ENCODE measurements around the gene TLE1. TPM values are rescaled to one million over a fixed set of nuclear protein-coding genes. Genes with fewer than 3 reads are reported as not detected.

TLE1 gene
- total and polyA plus RNA-seq, 10 of the 15 experiments (the other 5 are each of a cell fraction or from before 2014, with no cell fraction given): 0.04 to 0.23 (median 0.10) TPM; not detected in 6

DNA sequence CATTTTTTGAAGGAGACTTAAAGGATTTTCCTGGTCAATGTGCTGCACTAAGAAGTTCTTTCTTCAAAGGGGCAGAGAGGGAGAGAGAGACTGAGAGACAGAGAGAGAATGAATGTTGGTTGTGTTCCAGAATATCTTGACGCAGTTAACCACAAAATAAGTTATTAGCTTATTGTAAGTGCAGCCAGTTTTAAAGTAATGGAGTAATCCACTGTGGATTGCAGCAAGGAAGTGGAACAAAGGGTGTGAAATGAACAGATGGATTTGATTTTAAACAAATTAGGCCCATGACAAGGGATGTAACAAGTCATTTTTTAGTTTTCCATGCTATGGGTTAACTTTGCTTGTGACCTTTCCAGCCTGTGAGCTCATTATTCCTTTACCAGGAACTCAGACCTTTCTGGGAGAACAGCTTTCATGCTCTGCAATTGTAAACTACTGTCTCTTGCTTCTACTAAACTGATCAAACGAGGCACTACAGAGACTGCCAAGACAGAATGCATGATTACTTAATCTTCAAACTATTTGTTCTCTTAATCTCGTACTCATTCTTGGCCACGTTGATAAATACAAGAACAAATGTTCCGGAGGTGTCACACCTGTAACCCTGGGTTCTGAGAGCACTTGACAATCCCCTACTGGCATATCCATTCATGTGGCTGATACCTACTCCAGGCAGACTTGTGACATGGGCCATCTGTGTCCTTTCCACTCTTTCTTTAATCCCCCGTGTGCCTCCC lies 131.1 kb downstream of the TLE1 start (continued):
- no peak for TF ChIP-seq NR2F1 (conservative IDR thresholded peaks at IDR 0.05)

DNA sequence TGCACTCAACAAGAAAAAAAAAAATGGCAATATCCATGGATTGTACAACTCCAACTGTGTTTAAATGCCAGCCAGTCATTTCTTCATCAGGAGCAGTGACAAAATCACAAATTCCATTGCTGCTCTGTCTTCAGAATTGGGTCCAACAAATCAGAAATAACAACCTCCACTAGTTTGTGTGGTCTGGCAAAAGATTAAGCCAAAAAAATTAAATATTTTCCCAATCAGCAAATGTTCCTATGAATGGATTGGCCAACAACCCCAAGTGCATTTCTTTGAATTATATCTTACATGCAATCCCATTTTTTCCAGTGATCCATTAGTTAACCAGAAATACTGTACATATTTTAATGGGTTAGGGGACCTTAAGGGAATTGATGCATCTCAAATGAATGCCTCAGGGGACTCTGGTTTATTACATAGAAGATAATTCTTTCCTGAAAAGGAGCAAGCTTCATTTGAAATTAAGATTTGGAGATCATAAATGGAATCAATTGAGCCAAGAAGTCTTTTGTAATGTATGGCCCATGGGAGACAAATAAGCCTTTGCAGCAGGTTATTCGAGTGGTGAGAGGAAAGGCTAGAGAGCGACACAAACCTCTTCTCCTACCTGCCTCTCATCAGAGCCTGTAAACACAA lies 131.8 kb downstream of the TLE1 start:
- ChIA-PET POLR2A (no interaction called here), RAD21 (ENCODE audit: unreplicated experiment) (no interaction called here), SMC1A (ENCODE audit: uncharacterized antibody, unreplicated experiment) (no interaction called here), CTCF (no interaction called here)
- Histone ChIP-seq H3K36me3 (ENCODE audit: control insufficient read depth in 2 of 2, insufficient read depth in 2 of 2, low read length in 1 of 2) (no peaks in the 10 kb centered on the region), H3K9ac (ENCODE audit: control insufficient read depth, insufficient read depth, low read length) (no peak overlapping the region), H3K4me2 (ENCODE audit: control insufficient read depth, insufficient read depth) (no peak overlapping the region), H3K27ac (ENCODE audit: control insufficient read depth, insufficient read depth) (no peak overlapping the region), H4K20me1 (ENCODE audit: control insufficient read depth, insufficient read depth) (no peaks in the 10 kb centered on the region), H3K79me2 (ENCODE audit: control insufficient read depth, insufficient read depth, low read length) (no peaks in the 10 kb centered on the region), H3K4me3 (no peak overlapping the region), H3K27me3 (replicated peaks in 1 of 2; ENCODE audit: control insufficient read depth in 2 of 2, insufficient read depth in 2 of 2, low read length in 1 of 2) (no peaks in the 10 kb centered on the region), H3K4me1 (ENCODE audit: control insufficient read depth, insufficient read depth, low read length) (no peaks in the 10 kb centered on the region), H3K9me3 (replicated peaks; ENCODE audit: control insufficient read depth, insufficient read depth, low read length) (no peaks in the 10 kb centered on the region), H2AFZ (ENCODE audit: control insufficient read depth, low read depth, low read length) (no peak overlapping the region)
- FAIRE-seq (no peak), DNase-seq (ENCODE audit: low read depth, low spot score) (no peak), ATAC-seq (no peak)
- in situ Hi-C loops (cut with MboI): no loop called here
- WGBS (ENCODE audit: insufficient coverage, insufficient replicate concordance, low lambda C conversion rate, missing lambda C conversion rate): 17% methylated on average over 2 of the region's 2 CpGs
- BruUV-seq (replicated peaks): no TSS peak
- intact Hi-C loops (cut with micrococcal nuclease; ENCODE audit: unreplicated experiment): no loop called here
- TF ChIP-seq ZZZ3 (IDR thresholded peaks at IDR 0.05; ENCODE audit: control insufficient read depth, insufficient read length, low read depth): no peak
- TF ChIP-seq SIN3A (IDR thresholded peaks at IDR 0.05; ENCODE audit: low read depth, low read length): no peak
- TF ChIP-seq MEF2A (IDR thresholded peaks at IDR 0.05; ENCODE audit: insufficient read depth, low read depth, low read length): no peak
- TF ChIP-seq ZNF217 (IDR thresholded peaks at IDR 0.05): no peak
- TF ChIP-seq FOXK2 (IDR thresholded peaks at IDR 0.05): no peak
- TF ChIP-seq JUND (IDR thresholded peaks at IDR 0.05; ENCODE audit: low read depth, low read length): no peak
- no peak for TF ChIP-seq EGR1 (IDR thresholded peaks at IDR 0.05; ENCODE audit: borderline replicate concordance in 1 of 2, low read depth in 2 of 2, low read length in 2 of 2)
- no peak for TF ChIP-seq NFYB (IDR thresholded peaks at IDR 0.05; ENCODE audit: insufficient read depth, low read depth, low read length)
- no peak for TF ChIP-seq FOS (IDR thresholded peaks at IDR 0.05; ENCODE audit: borderline replicate concordance, extremely low read depth, insufficient read length)
- no peak for TF ChIP-seq ZNF24 (IDR thresholded peaks at IDR 0.05)
- no peak for TF ChIP-seq TCF12 (IDR thresholded peaks at IDR 0.05; ENCODE audit: low read depth, low read length)
- TF ChIP-seq, protein P1, sequence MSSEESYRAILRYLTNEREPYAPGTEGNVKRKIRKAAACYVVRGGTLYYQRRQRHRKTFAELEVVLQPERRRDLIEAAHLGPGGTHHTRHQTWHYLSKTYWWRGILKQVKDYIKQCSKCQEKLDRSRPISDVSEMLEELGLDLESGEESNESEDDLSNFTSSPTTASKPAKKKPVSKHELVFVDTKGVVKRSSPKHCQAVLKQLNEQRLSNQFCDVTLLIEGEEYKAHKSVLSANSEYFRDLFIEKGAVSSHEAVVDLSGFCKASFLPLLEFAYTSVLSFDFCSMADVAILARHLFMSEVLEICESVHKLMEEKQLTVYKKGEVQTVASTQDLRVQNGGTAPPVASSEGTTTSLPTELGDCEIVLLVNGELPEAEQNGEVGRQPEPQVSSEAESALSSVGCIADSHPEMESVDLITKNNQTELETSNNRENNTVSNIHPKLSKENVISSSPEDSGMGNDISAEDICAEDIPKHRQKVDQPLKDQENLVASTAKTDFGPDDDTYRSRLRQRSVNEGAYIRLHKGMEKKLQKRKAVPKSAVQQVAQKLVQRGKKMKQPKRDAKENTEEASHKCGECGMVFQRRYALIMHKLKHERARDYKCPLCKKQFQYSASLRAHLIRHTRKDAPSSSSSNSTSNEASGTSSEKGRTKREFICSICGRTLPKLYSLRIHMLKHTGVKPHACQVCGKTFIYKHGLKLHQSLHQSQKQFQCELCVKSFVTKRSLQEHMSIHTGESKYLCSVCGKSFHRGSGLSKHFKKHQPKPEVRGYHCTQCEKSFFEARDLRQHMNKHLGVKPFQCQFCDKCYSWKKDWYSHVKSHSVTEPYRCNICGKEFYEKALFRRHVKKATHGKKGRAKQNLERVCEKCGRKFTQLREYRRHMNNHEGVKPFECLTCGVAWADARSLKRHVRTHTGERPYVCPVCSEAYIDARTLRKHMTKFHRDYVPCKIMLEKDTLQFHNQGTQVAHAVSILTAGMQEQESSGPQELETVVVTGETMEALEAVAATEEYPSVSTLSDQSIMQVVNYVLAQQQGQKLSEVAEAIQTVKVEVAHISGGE (CRISPR knock-in tag; IDR thresholded peaks at IDR 0.05): no peak
- TF ChIP-seq RB1 (IDR thresholded peaks at IDR 0.05; ENCODE audit: borderline replicate concordance): no peak
- TF ChIP-seq SUPT20H (IDR thresholded peaks at IDR 0.05; ENCODE audit: borderline replicate concordance, control insufficient read depth, low read depth, low read length): no peak
- TF ChIP-seq NR2C1 (IDR thresholded peaks at IDR 0.05): no peak
- TF ChIP-seq, protein P2, sequence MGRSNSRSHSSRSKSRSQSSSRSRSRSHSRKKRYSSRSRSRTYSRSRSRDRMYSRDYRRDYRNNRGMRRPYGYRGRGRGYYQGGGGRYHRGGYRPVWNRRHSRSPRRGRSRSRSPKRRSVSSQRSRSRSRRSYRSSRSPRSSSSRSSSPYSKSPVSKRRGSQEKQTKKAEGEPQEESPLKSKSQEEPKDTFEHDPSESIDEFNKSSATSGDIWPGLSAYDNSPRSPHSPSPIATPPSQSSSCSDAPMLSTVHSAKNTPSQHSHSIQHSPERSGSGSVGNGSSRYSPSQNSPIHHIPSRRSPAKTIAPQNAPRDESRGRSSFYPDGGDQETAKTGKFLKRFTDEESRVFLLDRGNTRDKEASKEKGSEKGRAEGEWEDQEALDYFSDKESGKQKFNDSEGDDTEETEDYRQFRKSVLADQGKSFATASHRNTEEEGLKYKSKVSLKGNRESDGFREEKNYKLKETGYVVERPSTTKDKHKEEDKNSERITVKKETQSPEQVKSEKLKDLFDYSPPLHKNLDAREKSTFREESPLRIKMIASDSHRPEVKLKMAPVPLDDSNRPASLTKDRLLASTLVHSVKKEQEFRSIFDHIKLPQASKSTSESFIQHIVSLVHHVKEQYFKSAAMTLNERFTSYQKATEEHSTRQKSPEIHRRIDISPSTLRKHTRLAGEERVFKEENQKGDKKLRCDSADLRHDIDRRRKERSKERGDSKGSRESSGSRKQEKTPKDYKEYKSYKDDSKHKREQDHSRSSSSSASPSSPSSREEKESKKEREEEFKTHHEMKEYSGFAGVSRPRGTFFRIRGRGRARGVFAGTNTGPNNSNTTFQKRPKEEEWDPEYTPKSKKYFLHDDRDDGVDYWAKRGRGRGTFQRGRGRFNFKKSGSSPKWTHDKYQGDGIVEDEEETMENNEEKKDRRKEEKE (IDR thresholded peaks at IDR 0.05): no peak

Measured in GM12878 (cell line).